Coronary artery (tissue), 2 donors: Measurements from ENCODE around the gene KRTAP10-8.
"Not testable (repeated sequence)": the region's sequence is repeated elsewhere in the genome, so short reads cannot be mapped to it uniquely, and the experiment has no call there.

Experiments used
- DNase-seq: peaks from one replicate; pipeline ENCODE4 v3.0.0-alpha.2; 2017; ENCODE audit warnings: low spot score
- H3K27ac ChIP-seq, 2 donors: fragments of 200-600 bp; sonication (generic); one replicate each; pipeline ENCODE4 v1.5.1; 2016 to 2019
- H3K4me3 ChIP-seq: fragments of 200-600 bp; sonication (generic); 2 replicates; pipeline ENCODE4 v1.5.1; 2016; ENCODE audit warnings: mild to moderate bottlenecking, moderate library complexity
- TF ChIP-seq, protein P1 (sequence below): fragments of 200-600 bp; sonication (generic); IDR thresholded peaks from one replicate; pipeline ENCODE4 v1.5.1; 2019; ENCODE audit warnings: antibody characterized with exemption

The KRTAP10-8 gene

DNA sequence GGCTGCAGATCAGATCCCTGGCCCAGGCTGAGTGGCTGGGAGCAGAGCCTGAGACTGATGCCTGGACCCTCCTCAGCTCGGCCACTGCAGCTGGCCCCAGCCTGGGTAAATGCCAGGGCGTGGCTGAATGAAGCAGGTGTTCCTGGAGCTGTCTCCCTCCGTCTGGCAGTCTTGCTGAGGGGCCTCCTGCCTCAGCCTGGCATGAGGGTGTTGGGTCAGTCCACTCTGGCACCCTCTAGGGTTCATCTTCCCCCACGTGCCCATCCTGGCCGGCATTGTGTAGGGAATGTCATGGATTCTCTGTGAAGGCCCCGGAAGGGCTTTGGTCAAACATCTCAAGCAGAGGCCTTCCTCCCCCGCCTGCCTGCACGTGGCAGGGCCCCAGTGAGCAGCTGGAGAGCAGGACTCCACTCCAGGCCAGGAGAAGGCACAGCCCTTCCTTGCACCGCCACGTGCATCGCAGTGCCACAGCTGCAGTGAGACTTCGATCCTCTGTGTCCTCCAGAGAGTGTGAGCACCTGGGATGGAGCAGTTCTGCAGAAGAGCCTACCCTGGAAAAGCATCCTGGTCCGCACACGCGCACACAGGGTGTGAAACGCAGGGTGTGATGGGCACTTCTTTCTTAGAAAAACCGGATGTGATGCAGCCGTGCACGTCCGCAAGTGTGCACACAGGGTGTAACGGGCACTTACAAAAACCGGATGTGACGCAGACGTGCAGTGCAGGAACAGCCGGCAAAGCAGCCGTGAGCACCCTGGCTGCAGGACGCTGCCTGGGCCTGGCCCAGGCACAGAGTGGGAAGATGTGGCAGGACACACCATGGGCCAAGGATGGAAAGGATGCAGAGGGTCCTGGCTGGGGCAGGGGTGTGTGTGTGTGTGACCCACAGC, 43.0 kb upstream of the KRTAP10-8 start:
- Histone ChIP-seq H3K4me3 (no peak overlapping the region), H3K27ac (no peak overlapping the region)
- TF ChIP-seq, protein P1, sequence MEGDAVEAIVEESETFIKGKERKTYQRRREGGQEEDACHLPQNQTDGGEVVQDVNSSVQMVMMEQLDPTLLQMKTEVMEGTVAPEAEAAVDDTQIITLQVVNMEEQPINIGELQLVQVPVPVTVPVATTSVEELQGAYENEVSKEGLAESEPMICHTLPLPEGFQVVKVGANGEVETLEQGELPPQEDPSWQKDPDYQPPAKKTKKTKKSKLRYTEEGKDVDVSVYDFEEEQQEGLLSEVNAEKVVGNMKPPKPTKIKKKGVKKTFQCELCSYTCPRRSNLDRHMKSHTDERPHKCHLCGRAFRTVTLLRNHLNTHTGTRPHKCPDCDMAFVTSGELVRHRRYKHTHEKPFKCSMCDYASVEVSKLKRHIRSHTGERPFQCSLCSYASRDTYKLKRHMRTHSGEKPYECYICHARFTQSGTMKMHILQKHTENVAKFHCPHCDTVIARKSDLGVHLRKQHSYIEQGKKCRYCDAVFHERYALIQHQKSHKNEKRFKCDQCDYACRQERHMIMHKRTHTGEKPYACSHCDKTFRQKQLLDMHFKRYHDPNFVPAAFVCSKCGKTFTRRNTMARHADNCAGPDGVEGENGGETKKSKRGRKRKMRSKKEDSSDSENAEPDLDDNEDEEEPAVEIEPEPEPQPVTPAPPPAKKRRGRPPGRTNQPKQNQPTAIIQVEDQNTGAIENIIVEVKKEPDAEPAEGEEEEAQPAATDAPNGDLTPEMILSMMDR, result no peak
- no peak for DNase-seq

- H3K4me3 ChIP-seq, result no peak overlapping the region
- H3K27ac ChIP-seq, result no peak overlapping the region
- DNase-seq, result no peak
- TF ChIP-seq, protein P1, result no peak
Observed at GRCh38 chr21:44569861-44570517, 41.9 kb upstream of the KRTAP10-8 start.

DNA sequence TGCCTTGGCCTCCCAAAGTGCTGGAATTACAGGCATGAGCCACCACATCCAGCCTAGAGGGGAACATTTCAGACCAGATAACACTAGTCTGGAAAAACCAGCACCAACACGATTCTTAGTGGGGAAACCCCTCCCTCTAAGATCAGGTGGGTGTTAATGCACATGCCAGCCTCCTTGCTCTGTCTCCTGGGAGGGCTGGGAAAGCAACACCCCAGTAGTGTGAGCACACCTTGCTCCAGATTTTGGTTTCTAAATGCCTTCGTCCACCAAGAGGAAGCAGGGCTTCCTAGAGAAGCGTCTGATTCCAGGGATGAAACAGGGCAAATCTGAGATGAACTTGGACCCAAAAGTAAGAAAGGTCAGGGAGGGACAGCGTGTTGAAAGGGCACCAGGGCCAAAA, 40.6 kb upstream of the KRTAP10-8 start:
- TF ChIP-seq, protein P1, result no peak
- Histone ChIP-seq H3K4me3 (no peak overlapping the region), H3K27ac (no peak overlapping the region)
- DNase-seq, result no peak

- DNase-seq, result no peak
- Histone ChIP-seq H3K4me3 (no peak overlapping the region), H3K27ac (no peak overlapping the region)
- TF ChIP-seq, protein P1, result no peak
Observed at GRCh38 chr21:44571844-44572782, 39.8 kb upstream of the KRTAP10-8 start.

GRCh38 chr21:44572959-44573583, 38.8 kb upstream of the KRTAP10-8 start:
- no peak for DNase-seq
- TF ChIP-seq, protein P1, result no peak
- Histone ChIP-seq H3K4me3 (no peak overlapping the region), H3K27ac (no peak overlapping the region)

DNA sequence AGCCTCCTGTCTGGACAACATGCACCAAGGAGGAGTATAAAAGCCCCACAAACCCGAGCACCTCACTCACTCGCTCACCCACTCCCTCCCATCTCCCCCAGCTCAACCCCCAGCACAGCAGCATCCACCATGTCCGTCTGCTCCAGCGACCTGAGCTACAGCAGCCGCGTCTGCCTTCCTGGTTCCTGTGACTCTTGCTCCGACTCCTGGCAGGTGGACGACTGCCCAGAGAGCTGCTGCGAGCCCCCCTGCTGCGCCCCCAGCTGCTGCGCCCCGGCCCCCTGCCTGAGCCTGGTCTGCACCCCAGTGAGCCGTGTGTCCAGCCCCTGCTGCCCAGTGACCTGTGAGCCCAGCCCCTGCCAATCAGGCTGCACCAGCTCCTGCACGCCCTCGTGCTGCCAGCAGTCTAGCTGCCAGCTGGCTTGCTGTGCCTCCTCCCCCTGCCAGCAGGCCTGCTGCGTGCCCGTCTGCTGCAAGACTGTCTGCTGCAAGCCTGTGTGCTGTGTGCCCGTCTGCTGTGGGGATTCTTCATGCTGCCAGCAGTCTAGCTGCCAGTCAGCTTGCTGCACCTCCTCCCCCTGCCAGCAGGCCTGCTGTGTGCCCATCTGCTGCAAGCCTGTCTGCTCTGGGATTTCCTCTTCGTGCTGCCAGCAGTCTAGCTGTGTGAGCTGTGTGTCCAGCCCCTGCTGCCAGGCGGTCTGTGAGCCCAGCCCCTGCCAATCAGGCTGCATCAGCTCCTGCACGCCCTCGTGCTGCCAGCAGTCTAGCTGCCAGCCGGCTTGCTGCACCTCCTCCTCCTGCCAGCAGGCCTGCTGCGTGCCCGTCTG, 38.0 kb upstream of the KRTAP10-8 start, which contains the start of gene KRTAP10-4:
TSS of gene KRTAP10-4 (plus strand) at position 100 of the 827 bp plus-strand sequence. CDS start at position 130, 30 bp downstream.
- not testable (repeated sequence) for DNase-seq, H3K4me3 ChIP-seq, H3K27ac ChIP-seq
